GM12801 (cell line): ENCODE results near the gene CUL1.

Experiments used
- CTCF ChIP-seq: IDR thresholded peaks from one replicate; pipeline ENCODE4 v1.5.1; 2011; ENCODE audit warnings: control low read depth; ENCODE audit not compliant: insufficient read length; ENCODE audit errors: extremely low read depth

CUL1 gene

DNA sequence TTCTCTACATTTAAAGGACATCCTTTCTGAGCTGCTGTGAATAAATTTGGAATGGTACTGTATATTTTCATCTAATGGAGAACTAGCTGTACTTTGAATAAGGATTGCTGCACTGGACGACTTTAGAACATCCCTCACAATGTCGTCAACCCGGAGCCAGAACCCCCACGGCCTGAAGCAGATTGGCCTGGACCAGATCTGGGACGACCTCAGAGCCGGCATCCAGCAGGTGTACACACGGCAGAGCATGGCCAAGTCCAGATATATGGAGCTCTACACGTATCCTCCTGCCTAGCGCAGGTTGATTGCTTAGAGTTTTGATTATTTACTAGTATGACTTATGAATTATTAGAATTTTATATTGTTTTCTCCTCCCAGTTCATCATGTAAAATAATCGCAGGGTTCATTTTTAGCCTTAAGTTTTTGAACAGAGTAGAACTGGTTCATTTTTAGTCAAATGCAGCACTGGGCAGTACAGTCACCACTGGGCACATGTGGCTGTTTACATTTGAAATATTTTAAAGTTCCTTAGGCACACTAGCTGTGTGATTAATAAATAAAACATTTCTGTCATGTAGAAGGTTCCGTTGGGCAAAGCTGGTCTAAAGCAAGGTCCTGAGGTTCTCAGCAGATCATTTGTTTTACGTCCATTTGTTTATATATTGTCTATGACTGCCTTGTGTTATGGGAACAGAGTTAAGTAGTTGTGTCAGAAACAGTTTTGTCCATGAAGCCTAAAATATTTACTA, 31.5 kb downstream of the CUL1 start:
- TF ChIP-seq CTCF = no peak

GRCh38 chr7:148732862-148733261, 34.2 kb downstream of the CUL1 start:
- no peak for TF ChIP-seq CTCF

GRCh38 chr7:148733496-148733895, 34.8 kb downstream of the CUL1 start:
- no peak for TF ChIP-seq CTCF

- TF ChIP-seq CTCF = no peak
These were observed 36.4 kb downstream of the CUL1 start for GRCh38 chr7:148735141-148735540.

- TF ChIP-seq CTCF = no peak
These were observed 37.3 kb downstream of the CUL1 start for GRCh38 chr7:148735967-148736366.

DNA sequence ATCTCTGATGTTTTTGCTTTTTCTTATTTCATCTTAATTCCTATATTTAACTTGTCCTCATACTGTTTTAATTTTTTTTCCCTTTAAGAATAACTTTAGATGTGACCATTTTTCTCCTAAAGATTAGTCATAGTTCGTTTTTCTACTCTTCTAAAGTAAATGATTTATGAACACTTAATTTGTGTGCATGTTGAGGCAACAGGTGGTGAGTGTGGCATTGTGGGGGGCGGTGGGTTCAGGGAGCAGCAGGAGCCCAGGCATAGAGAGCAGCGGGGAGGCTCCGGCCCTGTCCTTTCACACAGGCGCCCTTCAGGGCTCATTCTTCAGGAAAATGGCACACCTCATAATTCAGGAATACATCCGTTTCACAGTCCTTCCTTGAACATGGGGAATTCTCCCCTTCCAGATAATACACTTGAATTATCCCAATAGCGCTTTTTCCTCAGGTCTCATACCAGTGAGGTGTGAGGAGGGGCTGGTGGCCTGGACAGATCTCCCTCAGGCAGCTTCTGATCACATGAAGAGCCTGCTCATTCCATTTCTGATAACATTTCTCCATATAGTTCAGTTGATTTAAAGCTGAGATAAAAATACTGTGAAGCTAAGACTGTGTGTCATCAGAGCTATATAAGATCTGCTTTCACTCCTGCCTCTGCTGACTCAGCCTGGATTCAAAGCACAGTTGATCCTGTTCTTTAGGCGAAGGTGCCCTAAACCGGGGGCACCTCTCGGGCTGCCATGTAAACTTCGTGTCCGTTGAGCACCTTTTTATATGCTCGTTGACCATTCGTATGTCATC, 40.2 kb downstream of the CUL1 start:
- no peak for TF ChIP-seq CTCF

DNA sequence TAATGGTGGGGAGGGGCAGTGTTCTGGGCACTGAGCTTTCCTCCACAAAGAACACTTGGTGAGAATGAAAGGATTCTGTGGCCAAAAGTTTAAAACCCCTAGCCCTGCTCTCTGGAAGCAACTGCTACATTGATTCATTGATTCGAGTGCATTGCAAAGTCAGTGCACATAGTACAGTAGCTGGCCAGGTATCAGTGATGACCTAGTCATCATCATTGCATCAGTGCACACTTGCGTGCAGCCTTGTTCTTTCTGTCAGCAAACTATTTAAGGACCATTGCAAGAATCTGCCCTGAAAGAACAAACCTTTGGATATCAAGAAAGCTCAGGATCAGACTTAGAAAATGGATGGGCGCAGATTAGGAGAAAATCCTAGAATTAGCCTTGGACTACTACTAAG, 47.4 kb downstream of the CUL1 start:
- no peak for TF ChIP-seq CTCF
